ENCODE data around the gene PCDH7. TPM values are rescaled to one million over a fixed set of nuclear protein-coding genes. Genes with fewer than 3 reads are reported as not detected.

PCDH7 gene, protein sequence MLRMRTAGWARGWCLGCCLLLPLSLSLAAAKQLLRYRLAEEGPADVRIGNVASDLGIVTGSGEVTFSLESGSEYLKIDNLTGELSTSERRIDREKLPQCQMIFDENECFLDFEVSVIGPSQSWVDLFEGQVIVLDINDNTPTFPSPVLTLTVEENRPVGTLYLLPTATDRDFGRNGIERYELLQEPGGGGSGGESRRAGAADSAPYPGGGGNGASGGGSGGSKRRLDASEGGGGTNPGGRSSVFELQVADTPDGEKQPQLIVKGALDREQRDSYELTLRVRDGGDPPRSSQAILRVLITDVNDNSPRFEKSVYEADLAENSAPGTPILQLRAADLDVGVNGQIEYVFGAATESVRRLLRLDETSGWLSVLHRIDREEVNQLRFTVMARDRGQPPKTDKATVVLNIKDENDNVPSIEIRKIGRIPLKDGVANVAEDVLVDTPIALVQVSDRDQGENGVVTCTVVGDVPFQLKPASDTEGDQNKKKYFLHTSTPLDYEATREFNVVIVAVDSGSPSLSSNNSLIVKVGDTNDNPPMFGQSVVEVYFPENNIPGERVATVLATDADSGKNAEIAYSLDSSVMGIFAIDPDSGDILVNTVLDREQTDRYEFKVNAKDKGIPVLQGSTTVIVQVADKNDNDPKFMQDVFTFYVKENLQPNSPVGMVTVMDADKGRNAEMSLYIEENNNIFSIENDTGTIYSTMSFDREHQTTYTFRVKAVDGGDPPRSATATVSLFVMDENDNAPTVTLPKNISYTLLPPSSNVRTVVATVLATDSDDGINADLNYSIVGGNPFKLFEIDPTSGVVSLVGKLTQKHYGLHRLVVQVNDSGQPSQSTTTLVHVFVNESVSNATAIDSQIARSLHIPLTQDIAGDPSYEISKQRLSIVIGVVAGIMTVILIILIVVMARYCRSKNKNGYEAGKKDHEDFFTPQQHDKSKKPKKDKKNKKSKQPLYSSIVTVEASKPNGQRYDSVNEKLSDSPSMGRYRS (N-terminal part only)
- 8.2 and 9.7 TPM in 2 replicates for total RNA-seq

DNA sequence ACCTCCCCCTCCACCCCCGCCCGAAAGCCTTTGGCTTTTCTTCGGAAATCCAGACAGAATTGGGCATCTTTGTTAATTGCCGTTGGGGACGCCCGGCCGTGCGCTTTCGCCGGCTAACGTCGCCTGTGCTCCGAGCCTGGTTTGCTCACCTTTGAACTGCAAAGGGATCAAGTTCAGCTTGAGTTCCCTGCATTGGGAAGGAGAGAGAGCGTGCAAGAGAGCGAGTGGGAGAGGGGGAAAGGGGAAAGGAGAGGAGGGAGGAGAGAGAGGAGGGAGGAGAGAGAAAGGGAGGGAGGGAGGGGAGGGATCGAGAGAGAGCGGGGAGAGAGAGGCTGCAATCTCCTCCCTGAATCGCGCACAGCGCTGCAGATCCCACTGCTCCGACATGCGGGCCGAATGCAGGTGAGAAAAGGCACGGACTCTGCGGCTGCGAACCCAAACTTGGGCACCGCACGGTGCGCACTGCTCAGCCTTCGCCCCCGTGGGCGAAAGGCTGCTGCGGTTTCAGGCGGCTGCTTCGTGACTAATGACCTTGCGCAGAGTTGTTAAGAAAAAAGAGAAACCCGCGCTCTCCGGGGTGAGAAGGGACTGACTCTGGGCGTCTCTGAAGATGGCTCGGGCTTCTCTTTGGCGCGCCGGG lies at the start of gene PCDH7:
Gene PCDH7 (plus strand): TSS at position 349 of the 640 bp plus-strand sequence. CDS start 1,054 bp downstream, outside the sequence.
- H3K4me3 ChIP-seq (ENCODE audit: low read depth, low read length) = peak within 1 kb of the TSS; percentile 48
- H3K36me3 ChIP-seq (ENCODE audit: control insufficient read depth, insufficient read depth, low read length) = no peaks in the 10 kb centered on the region
- TF ChIP-seq, protein P1, sequence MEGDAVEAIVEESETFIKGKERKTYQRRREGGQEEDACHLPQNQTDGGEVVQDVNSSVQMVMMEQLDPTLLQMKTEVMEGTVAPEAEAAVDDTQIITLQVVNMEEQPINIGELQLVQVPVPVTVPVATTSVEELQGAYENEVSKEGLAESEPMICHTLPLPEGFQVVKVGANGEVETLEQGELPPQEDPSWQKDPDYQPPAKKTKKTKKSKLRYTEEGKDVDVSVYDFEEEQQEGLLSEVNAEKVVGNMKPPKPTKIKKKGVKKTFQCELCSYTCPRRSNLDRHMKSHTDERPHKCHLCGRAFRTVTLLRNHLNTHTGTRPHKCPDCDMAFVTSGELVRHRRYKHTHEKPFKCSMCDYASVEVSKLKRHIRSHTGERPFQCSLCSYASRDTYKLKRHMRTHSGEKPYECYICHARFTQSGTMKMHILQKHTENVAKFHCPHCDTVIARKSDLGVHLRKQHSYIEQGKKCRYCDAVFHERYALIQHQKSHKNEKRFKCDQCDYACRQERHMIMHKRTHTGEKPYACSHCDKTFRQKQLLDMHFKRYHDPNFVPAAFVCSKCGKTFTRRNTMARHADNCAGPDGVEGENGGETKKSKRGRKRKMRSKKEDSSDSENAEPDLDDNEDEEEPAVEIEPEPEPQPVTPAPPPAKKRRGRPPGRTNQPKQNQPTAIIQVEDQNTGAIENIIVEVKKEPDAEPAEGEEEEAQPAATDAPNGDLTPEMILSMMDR (IDR thresholded peaks at IDR 0.05; ENCODE audit: insufficient read depth, low read length, poor library complexity, severe bottlenecking) = no peak
- H3K27me3 ChIP-seq (ENCODE audit: control insufficient read depth, insufficient read depth, low read length) = peaks cover 17% of the 10 kb centered on the region
- no peak for DNase-seq (ENCODE audit: low read depth)

DNA sequence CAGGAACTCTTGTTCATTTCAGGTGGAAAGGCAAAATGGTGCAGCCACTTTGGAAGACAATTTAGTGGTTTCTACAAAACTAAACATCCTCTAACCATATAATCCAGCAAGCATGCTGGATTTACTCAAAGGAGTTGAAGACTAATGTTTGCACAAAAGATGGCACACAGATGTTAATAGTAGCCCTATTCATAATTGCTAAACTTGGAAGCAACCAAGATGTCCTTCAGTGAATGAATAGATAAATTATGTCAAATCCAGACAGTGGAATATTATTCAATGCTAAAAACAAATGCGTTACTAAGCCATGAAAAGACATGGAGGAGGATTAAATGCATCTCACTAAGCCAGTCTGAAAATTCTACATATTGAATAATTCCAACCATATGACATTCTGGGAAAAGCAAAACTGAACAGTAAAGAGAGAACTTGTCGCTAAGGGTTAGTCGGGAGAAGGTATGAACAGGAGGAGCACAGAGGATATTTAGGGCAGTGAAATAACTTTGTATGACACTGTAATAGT lies 48.2 kb upstream of the PCDH7 start:
- Histone ChIP-seq H3K36me3 (ENCODE audit: control insufficient read depth, insufficient read depth, low read length) (no peaks in the 10 kb centered on the region), H3K27me3 (ENCODE audit: control insufficient read depth, insufficient read depth, low read length) (no peaks in the 10 kb centered on the region), H3K4me3 (ENCODE audit: low read depth, low read length) (no peak overlapping the region)
- DNase-seq (ENCODE audit: low read depth) = no peak
- TF ChIP-seq, protein P1 (IDR thresholded peaks at IDR 0.05; ENCODE audit: insufficient read depth, low read length, poor library complexity, severe bottlenecking) = no peak

DNA sequence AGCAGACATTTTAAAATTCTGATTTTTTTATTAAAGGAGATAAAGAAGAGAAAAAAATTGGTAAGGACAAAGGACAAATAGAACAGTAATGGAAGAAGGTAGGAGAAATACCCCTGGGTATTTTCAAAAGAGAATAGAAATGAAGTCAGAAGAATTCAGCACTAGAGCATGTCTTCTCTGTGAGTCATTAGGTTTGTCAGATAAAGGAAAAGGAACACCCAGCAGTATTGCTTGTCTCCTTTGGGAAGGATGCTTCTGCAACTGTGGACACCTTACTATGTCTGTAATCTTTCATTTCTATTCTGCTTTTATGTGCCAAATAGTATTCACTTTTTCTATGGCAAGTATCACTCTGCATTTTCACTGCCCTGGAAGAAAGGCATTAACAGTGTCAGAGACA lies 24.0 kb upstream of the PCDH7 start:
- Histone ChIP-seq H3K27me3 (ENCODE audit: control insufficient read depth, insufficient read depth, low read length) (no peaks in the 10 kb centered on the region), H3K36me3 (ENCODE audit: control insufficient read depth, insufficient read depth, low read length) (no peaks in the 10 kb centered on the region), H3K4me3 (ENCODE audit: low read depth, low read length) (no peak overlapping the region)
- TF ChIP-seq, protein P1 (IDR thresholded peaks at IDR 0.05; ENCODE audit: insufficient read depth, low read length, poor library complexity, severe bottlenecking) = no peak
- DNase-seq (ENCODE audit: low read depth) = no peak

DNA sequence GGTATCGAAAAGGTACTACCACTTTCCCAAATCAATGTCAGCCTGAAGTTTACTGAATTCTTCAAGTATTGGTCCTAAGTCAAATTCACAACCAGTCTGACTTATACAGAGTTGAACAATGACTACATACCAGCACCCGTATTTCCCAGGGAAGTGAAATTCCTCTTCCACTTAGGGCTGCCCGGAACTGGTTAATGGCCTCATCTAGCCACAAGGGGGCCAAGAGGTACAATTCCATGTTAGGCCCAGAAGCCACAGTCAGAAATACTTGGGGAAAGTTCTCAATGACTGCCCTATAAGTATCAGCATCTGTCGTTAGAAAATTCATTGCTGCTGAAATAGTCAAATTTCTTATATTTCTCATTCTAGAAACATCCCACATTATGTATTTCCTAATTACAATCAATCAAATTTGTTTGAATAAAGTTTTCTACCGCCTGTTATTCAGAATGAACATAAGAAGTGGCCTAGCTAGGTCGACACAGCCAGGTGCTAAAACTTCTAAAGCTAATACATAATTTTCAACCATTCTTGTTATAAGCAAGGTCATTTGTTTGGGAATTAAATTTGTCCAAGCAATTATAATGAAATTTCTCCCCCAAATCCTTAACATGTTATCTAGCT lies 5.6 kb upstream of the PCDH7 start:
- H3K27me3 ChIP-seq (ENCODE audit: control insufficient read depth, insufficient read depth, low read length) = no peaks in the 10 kb centered on the region
- no peak overlapping the region for H3K4me3 ChIP-seq (ENCODE audit: low read depth, low read length)
- TF ChIP-seq, protein P1 (IDR thresholded peaks at IDR 0.05; ENCODE audit: insufficient read depth, low read length, poor library complexity, severe bottlenecking) = peak; percentile 84
- no peaks in the 10 kb centered on the region for H3K36me3 ChIP-seq (ENCODE audit: control insufficient read depth, insufficient read depth, low read length)
- DNase-seq (ENCODE audit: low read depth) = no peak

DNA sequence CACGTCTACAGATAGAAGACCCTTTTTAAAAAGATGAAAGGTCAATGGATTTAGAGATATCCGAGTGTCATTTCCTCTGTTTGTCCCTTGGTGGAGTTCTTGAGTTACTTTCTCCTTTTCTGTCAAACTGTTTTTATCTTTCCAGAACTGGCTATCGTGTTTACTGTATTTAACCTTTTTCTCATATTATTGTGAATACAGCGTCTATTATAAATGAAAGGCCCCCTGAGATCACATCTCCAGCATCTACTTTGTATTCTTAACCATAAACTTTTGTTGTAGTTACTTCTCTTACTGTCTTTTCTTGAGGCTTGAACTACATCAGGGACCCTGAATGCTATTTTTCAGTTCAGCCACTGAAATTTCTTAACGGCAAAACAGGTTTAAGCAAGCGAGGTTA lies 4.0 kb upstream of the PCDH7 start:
- H3K4me3 ChIP-seq (ENCODE audit: low read depth, low read length) = no peak overlapping the region
- no peaks in the 10 kb centered on the region for H3K36me3 ChIP-seq (ENCODE audit: control insufficient read depth, insufficient read depth, low read length)
- DNase-seq (ENCODE audit: low read depth) = no peak
- no peaks in the 10 kb centered on the region for H3K27me3 ChIP-seq (ENCODE audit: control insufficient read depth, insufficient read depth, low read length)
- TF ChIP-seq, protein P1 (IDR thresholded peaks at IDR 0.05; ENCODE audit: insufficient read depth, low read length, poor library complexity, severe bottlenecking) = peak; percentile 58
